Panc1 (cell line): Measurements from ENCODE around the gene ACTRT2. TPM values are rescaled to one million over a fixed set of nuclear protein-coding genes. Genes with fewer than 3 reads are reported as not detected.

Experiments used
- ATAC-seq: fragments of 200-7000 bp; cut with Tn5 transposase; 2 replicates; pipeline ENCODE4 v1.9.1; 2020; ENCODE audit warnings: mild to moderate bottlenecking, moderate library complexity
- BruUV-seq: library from RNA; stranded (reverse); fragments of 400-500 nt; replicated peaks from 2 replicates; lab custom pipeline; 2021; lab: Mats Ljungman, UMichigan
- CTCF ChIA-PET: fragments of 300-600 bp; sonication (Branson Sonifier 250); formaldehyde crosslinking; loops from one replicate; lab custom pipeline; 2022; ENCODE audit warnings: antibody characterized with exemption; lab: Charles Lee
- POLR2A ChIA-PET: fragments of 300-600 bp; sonication (Branson Sonifier 250); formaldehyde crosslinking; loops from one replicate; lab custom pipeline; 2022; ENCODE audit warnings: antibody characterized with exemption; lab: Charles Lee
- DNase-seq: peaks from one replicate; pipeline ENCODE4 v3.0.0-alpha.2; 2010; ENCODE audit warnings: low read depth, low spot score
- H3K27ac ChIP-seq: 2 replicates; pipeline ENCODE4 v1.5.1; 2011; ENCODE audit warnings: mild to moderate bottlenecking, low read length, inconsistent platforms
- H3K27me3 ChIP-seq: fragments of 200-500 bp; sonication (Bioruptor generic); 2 replicates; pipeline ENCODE4 v1.6.0; 2014; ENCODE audit warnings: low read length, inconsistent platforms; ENCODE audit not compliant: control insufficient read depth, insufficient read depth
- H3K36me3 ChIP-seq: fragments of 200-500 bp; sonication (Bioruptor generic); 2 replicates; pipeline ENCODE4 v1.5.1; 2014; ENCODE audit warnings: inconsistent platforms, mild to moderate bottlenecking, low read length, moderate library complexity; ENCODE audit not compliant: control insufficient read depth, insufficient read depth
- H3K4me1 ChIP-seq: 2 replicates; pipeline ENCODE4 v1.5.1; 2011; ENCODE audit warnings: inconsistent platforms, mild to moderate bottlenecking, low read length, moderate library complexity; ENCODE audit not compliant: control insufficient read depth, insufficient read depth
- H3K4me3 ChIP-seq, 2 experiments: 2 replicates each; pipeline ENCODE4 v1.5.1; 2011 to 2012; ENCODE audit warnings: low read depth in 2 of 2, low read length in 2 of 2, mild to moderate bottlenecking in 2 of 2, inconsistent platforms in 1 of 2, moderate library complexity in 1 of 2
- H3K9me3 ChIP-seq: fragments of 200-500 bp; sonication (Bioruptor generic); 2 replicates; pipeline ENCODE4 v1.5.1; 2014; ENCODE audit warnings: low read depth, mild to moderate bottlenecking, inconsistent platforms, low read length, moderate library complexity; ENCODE audit not compliant: control insufficient read depth, insufficient read depth
- POLR2AphosphoS5 ChIP-seq: IDR thresholded peaks from 2 replicates; pipeline ENCODE4 v1.6.1; 2012; ENCODE audit warnings: mild to moderate bottlenecking, low read depth, low read length, moderate library complexity
- SIN3A ChIP-seq: IDR thresholded peaks from 2 replicates; pipeline ENCODE4 v1.6.1; 2012; ENCODE audit warnings: low read depth, mild to moderate bottlenecking, low read length, moderate library complexity, borderline replicate concordance; ENCODE audit not compliant: insufficient read depth
- TCF7L2 ChIP-seq: IDR thresholded peaks from 2 replicates; pipeline ENCODE4 v1.6.1; 2011; ENCODE audit warnings: mild to moderate bottlenecking, low read depth, low read length, inconsistent platforms
- in situ Hi-C: cut with HindIII; loops from 2 replicates; pipeline ENCODE4 v1.10.0; 2016; ENCODE audit warnings: low sequenced_read_pairs, low pct_unique_long_range_greater_than_20kb
- intact Hi-C: fragments of 100-400 bp; cut with micrococcal nuclease; formaldehyde crosslinking; loops from one replicate; pipeline ENCODE4 v1.10.0; 2022; ENCODE audit not compliant: unreplicated experiment
- total RNA-seq: library from RNA; stranded (reverse); gene quantifications from one replicate; pipeline ENCODE4 v1.2.1, GENCODE V29; 2021; ENCODE audit not compliant: unreplicated experiment
- TF ChIP-seq, protein P1 (sequence below): fragments of 450-650 bp; IDR thresholded peaks from 2 replicates; pipeline ENCODE4 v1.5.1; 2017; ENCODE audit warnings: mild to moderate bottlenecking
- TF ChIP-seq, protein P2 (sequence below), 2 experiments: IDR thresholded peaks; 2 replicates each; pipeline ENCODE4 v1.6.1; 2011 to 2012; ENCODE audit warnings: low read depth in 2 of 2, control low read depth in 1 of 2, low read length in 1 of 2, mild to moderate bottlenecking in 1 of 2, moderate library complexity in 1 of 2; ENCODE audit not compliant: insufficient read depth in 1 of 2

The ACTRT2 gene
- total RNA-seq, 1 experiment from 2014 or later = not detected

DNA sequence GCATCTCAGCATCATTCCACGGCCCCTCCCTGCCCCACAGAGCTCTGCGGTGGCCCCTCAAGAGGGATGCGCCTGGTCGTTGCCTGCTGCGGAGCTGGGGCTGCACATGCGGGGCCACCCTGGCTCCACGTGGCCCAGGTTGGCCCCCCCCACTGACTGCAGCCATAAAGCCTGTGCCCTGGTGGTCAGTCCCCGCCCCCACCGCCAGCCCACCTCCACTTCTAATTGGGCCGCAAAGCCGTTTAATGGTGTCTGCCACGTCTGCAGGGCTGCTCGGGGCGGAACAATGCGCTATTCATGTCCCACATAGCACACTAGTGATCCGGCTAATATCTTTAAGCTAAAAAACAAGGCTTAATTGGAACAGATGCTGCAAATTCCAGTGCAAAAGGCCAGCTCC, 33.5 kb upstream of the ACTRT2 start:
- CTCF ChIA-PET = no interaction called here
- Histone ChIP-seq H3K27ac (no peak overlapping the region), H3K4me1 (no peaks in the 10 kb centered on the region), H3K27me3 (peaks cover 2% of the 10 kb centered on the region; the same call in 1 of the 2 replicates), H3K36me3 (no peaks in the 10 kb centered on the region), H3K9me3 (no peaks in the 10 kb centered on the region), H3K4me3 (no peak overlapping the region)
- POLR2A ChIA-PET = no interaction called here
- in situ Hi-C loops (no loop called here), intact Hi-C loops (no loop called here)
- TF ChIP-seq, protein P1, sequence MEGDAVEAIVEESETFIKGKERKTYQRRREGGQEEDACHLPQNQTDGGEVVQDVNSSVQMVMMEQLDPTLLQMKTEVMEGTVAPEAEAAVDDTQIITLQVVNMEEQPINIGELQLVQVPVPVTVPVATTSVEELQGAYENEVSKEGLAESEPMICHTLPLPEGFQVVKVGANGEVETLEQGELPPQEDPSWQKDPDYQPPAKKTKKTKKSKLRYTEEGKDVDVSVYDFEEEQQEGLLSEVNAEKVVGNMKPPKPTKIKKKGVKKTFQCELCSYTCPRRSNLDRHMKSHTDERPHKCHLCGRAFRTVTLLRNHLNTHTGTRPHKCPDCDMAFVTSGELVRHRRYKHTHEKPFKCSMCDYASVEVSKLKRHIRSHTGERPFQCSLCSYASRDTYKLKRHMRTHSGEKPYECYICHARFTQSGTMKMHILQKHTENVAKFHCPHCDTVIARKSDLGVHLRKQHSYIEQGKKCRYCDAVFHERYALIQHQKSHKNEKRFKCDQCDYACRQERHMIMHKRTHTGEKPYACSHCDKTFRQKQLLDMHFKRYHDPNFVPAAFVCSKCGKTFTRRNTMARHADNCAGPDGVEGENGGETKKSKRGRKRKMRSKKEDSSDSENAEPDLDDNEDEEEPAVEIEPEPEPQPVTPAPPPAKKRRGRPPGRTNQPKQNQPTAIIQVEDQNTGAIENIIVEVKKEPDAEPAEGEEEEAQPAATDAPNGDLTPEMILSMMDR = no peak
- no peak for TF ChIP-seq POLR2AphosphoS5
- TF ChIP-seq, protein P2, sequence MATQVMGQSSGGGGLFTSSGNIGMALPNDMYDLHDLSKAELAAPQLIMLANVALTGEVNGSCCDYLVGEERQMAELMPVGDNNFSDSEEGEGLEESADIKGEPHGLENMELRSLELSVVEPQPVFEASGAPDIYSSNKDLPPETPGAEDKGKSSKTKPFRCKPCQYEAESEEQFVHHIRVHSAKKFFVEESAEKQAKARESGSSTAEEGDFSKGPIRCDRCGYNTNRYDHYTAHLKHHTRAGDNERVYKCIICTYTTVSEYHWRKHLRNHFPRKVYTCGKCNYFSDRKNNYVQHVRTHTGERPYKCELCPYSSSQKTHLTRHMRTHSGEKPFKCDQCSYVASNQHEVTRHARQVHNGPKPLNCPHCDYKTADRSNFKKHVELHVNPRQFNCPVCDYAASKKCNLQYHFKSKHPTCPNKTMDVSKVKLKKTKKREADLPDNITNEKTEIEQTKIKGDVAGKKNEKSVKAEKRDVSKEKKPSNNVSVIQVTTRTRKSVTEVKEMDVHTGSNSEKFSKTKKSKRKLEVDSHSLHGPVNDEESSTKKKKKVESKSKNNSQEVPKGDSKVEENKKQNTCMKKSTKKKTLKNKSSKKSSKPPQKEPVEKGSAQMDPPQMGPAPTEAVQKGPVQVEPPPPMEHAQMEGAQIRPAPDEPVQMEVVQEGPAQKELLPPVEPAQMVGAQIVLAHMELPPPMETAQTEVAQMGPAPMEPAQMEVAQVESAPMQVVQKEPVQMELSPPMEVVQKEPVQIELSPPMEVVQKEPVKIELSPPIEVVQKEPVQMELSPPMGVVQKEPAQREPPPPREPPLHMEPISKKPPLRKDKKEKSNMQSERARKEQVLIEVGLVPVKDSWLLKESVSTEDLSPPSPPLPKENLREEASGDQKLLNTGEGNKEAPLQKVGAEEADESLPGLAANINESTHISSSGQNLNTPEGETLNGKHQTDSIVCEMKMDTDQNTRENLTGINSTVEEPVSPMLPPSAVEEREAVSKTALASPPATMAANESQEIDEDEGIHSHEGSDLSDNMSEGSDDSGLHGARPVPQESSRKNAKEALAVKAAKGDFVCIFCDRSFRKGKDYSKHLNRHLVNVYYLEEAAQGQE (IDR thresholded peaks at IDR 0.05; ENCODE audit: insufficient read depth in 1 of 2, low read depth in 2 of 2, low read length in 1 of 2) = no peak
- TF ChIP-seq TCF7L2 = no peak
- TF ChIP-seq SIN3A = no peak
- BruUV-seq = no TSS peak
- ATAC-seq = no peak
- no peak for DNase-seq

DNA sequence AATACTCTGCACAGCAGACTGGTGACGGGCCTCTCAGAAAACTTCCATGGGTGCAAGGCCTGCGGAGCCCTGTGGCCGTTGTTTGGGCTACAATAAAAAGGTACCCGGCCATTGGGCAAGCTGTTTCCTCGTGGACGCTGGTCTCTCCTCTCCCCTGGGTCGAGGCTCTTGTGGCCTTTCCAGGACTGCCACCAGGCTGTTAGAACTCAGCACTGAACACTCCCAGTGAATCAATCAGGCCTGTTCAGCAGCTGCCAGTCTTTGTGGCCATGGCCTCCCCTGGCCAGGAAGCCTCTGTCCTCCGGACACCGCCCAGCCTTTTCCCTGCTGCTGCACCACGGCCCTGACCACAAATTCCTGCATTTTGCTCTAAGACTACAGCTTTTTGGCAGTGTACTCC, 33.0 kb upstream of the ACTRT2 start:
- no peak for ATAC-seq
- H3K4me3 ChIP-seq = no peak overlapping the region
- ChIA-PET CTCF (no interaction called here), POLR2A (no interaction called here)
- intact Hi-C loops (no loop called here), in situ Hi-C loops (no loop called here)
- H3K36me3 ChIP-seq = no peaks in the 10 kb centered on the region
- peaks cover 2% of the 10 kb centered on the region; the same call in 1 of the 2 replicates for H3K27me3 ChIP-seq
- H3K4me1 ChIP-seq = no peaks in the 10 kb centered on the region
- H3K9me3 ChIP-seq = no peaks in the 10 kb centered on the region
- H3K27ac ChIP-seq = no peak overlapping the region
- no TSS peak for BruUV-seq
- no peak for DNase-seq
- TF ChIP-seq POLR2AphosphoS5 = no peak
- no peak for TF ChIP-seq SIN3A
- TF ChIP-seq, protein P2 (IDR thresholded peaks at IDR 0.05; ENCODE audit: insufficient read depth in 1 of 2, low read depth in 2 of 2, low read length in 1 of 2) = no peak
- TF ChIP-seq, protein P1 = no peak
- no peak for TF ChIP-seq TCF7L2
